ENCODE data around the gene MEF2D.

MEF2D gene

DNA sequence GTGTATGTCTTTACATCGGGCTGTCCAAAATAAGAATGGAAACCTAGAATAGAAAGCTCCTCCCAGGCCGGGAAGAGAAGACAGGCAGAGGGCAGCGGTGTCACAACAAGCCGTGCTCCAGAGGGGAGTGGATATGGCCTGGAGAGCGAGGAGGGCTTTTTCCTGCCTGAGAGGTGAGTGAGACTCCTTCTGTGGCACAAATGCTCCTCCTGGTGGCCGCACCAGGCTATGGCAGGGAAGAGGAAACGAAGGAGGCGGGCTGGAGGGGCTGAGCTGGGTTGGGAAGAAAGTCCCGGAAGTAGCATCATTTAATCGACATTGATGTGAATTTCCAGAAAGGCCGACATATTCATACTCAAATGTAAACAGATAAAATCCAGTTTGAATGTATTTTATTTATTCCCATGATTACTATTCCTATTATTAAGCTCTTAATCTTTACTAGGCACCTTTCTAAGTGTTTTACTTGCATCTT, 54.7 kb downstream of the MEF2D start:
- Histone ChIP-seq H3K9me3 (ENCODE audit: insufficient read depth, low read length) (no peaks in the 10 kb centered on the region), H3K4me2 (ENCODE audit: low read length) (peak overlapping the region; percentile 49), H3K36me3 (replicated peaks; ENCODE audit: low read depth, low read length) (no peaks in the 10 kb centered on the region), H3K4me3 (ENCODE audit: low read length) (no peak overlapping the region; the same call in 1 of the 2 replicates), H3K27me3 (ENCODE audit: low read depth, low read length) (peaks cover 48% of the 10 kb centered on the region), H4K20me1 (ENCODE audit: insufficient read depth, low read length) (no peaks in the 10 kb centered on the region), H3K27ac (ENCODE audit: low read length) (no peak overlapping the region), H2AFZ (ENCODE audit: low read depth, low read length) (peak overlapping the region; percentile 30; the same call in 1 of the 2 replicates), H3K79me2 (ENCODE audit: low read length) (no peaks in the 10 kb centered on the region), H3K4me1 (ENCODE audit: low read length) (peaks cover 7% of the 10 kb centered on the region; the same call in 1 of the 2 replicates), H3K9ac (ENCODE audit: low read length) (no peak overlapping the region)
- no peak for TF ChIP-seq EZH2phosphoT487 (IDR thresholded peaks at IDR 0.05; ENCODE audit: low read depth)
- TF ChIP-seq, protein P1, sequence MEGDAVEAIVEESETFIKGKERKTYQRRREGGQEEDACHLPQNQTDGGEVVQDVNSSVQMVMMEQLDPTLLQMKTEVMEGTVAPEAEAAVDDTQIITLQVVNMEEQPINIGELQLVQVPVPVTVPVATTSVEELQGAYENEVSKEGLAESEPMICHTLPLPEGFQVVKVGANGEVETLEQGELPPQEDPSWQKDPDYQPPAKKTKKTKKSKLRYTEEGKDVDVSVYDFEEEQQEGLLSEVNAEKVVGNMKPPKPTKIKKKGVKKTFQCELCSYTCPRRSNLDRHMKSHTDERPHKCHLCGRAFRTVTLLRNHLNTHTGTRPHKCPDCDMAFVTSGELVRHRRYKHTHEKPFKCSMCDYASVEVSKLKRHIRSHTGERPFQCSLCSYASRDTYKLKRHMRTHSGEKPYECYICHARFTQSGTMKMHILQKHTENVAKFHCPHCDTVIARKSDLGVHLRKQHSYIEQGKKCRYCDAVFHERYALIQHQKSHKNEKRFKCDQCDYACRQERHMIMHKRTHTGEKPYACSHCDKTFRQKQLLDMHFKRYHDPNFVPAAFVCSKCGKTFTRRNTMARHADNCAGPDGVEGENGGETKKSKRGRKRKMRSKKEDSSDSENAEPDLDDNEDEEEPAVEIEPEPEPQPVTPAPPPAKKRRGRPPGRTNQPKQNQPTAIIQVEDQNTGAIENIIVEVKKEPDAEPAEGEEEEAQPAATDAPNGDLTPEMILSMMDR (IDR thresholded peaks at IDR 0.05; ENCODE audit: low read depth, low read length): peak; percentile 98

DNA sequence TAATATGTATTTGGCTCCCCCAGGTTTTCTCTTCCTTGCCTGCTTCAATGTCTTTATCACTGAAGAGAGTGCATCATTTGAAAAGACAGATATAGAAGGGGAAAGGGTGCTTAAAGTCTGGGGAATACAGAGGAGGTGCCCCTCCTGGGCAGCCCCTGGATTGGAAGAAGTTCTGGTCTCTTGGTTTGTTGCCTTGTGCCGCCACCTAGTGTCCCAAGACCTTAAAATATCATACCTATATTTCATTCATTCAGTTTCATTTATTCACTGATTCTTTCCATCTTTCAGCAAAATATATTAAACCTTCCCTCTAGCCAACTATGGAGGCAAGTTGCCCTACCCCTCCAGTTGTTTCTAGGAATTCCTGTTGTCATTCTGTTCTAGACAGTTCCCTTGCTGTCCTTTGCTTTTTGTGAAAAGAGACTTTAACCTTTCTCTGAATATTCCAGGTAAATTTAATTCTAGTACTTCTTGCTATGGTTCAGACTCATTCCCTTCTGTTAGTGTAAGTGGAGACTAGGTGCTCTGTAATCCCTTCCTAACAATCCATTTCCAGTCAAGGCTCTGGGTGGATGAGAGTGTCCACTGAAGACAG, 56.1 kb downstream of the MEF2D start:
- Histone ChIP-seq H3K36me3 (replicated peaks; ENCODE audit: low read depth, low read length) (no peaks in the 10 kb centered on the region), H3K4me2 (ENCODE audit: low read length) (no peak overlapping the region), H3K79me2 (ENCODE audit: low read length) (no peaks in the 10 kb centered on the region), H3K9me3 (ENCODE audit: insufficient read depth, low read length) (no peaks in the 10 kb centered on the region), H3K9ac (ENCODE audit: low read length) (no peak overlapping the region), H3K27me3 (ENCODE audit: low read depth, low read length) (peaks cover 60% of the 10 kb centered on the region), H3K4me3 (ENCODE audit: low read length) (no peak overlapping the region), H3K27ac (ENCODE audit: low read length) (no peak overlapping the region), H3K4me1 (ENCODE audit: low read length) (peaks cover 7% of the 10 kb centered on the region; the same call in 1 of the 2 replicates), H2AFZ (ENCODE audit: low read depth, low read length) (no peak overlapping the region), H4K20me1 (ENCODE audit: insufficient read depth, low read length) (no peaks in the 10 kb centered on the region)
- no peak for TF ChIP-seq EZH2phosphoT487 (IDR thresholded peaks at IDR 0.05; ENCODE audit: low read depth)
- TF ChIP-seq, protein P1 (IDR thresholded peaks at IDR 0.05; ENCODE audit: low read depth, low read length): peak; percentile 86

DNA sequence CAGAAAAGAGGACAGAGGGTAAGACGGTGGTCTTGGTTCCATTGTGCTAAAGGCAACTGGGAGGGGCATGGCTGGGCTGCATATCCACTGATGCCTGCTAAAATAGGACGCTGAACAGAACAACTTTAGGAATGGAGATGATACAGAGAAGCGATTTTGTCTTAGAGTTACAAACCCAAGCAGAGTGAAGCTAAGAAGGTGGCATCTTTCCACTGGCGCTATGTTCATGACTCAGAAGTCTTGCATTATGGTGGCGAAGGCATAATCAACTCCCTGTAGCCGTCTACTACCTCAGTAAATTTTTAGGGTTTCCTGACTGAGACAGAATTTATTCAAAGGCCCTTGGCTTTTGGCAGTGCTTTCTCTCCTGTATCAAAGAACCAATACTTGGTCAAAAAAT, 57.3 kb downstream of the MEF2D start:
- Histone ChIP-seq H3K36me3 (replicated peaks; ENCODE audit: low read depth, low read length) (no peaks in the 10 kb centered on the region), H2AFZ (ENCODE audit: low read depth, low read length) (no peak overlapping the region), H3K27me3 (ENCODE audit: low read depth, low read length) (peaks cover 64% of the 10 kb centered on the region), H3K4me1 (ENCODE audit: low read length) (peaks cover 12% of the 10 kb centered on the region), H3K27ac (ENCODE audit: low read length) (no peak overlapping the region), H3K9me3 (ENCODE audit: insufficient read depth, low read length) (no peaks in the 10 kb centered on the region), H3K4me3 (ENCODE audit: low read length) (no peak overlapping the region), H3K4me2 (ENCODE audit: low read length) (no peak overlapping the region), H3K9ac (ENCODE audit: low read length) (no peak overlapping the region), H4K20me1 (ENCODE audit: insufficient read depth, low read length) (no peaks in the 10 kb centered on the region), H3K79me2 (ENCODE audit: low read length) (no peaks in the 10 kb centered on the region)
- TF ChIP-seq EZH2phosphoT487 (IDR thresholded peaks at IDR 0.05; ENCODE audit: low read depth): no peak

DNA sequence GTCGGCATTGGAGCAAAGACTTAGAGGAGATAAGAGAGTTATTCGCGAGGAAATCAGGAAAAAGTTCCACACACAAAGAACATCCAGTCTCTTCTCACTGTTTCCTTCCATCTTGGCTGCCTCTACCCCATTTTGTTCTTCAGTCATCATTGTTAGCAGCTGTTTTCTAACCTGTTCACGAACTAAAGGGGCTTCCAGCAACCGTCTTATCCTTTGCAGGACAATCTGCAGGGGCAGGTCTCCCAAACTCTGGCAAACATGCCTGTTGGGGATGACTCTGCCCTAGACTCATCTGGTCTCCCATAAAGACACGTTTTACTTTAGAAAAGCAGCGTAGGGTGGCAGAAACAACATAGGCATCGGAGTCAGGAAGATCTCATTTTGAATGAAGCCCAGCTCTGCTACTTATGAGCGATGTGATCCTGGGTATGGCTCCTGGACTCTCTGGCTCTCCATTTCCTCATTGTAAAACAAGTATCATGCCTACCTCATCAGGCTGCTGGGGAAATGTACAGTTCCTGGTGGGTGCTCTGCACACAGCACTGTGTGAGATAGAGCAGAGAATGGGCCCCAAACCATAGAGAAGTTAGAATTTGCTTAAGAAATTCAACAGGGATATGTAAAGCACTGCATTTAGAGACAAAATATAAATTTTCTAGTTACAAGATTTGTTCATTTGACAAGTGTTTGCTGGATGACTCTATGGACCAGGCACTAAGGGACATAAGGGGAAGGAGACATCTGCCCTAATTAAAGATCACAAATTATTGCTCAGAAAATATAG, 59.7 kb downstream of the MEF2D start:
- Histone ChIP-seq H4K20me1 (ENCODE audit: insufficient read depth, low read length) (no peaks in the 10 kb centered on the region), H2AFZ (ENCODE audit: low read depth, low read length) (no peak overlapping the region), H3K4me3 (ENCODE audit: low read length) (no peak overlapping the region), H3K9me3 (ENCODE audit: insufficient read depth, low read length) (no peaks in the 10 kb centered on the region), H3K27me3 (ENCODE audit: low read depth, low read length) (peaks cover 67% of the 10 kb centered on the region), H3K9ac (ENCODE audit: low read length) (no peak overlapping the region), H3K36me3 (replicated peaks; ENCODE audit: low read depth, low read length) (no peaks in the 10 kb centered on the region), H3K4me2 (ENCODE audit: low read length) (no peak overlapping the region), H3K79me2 (ENCODE audit: low read length) (no peaks in the 10 kb centered on the region), H3K4me1 (ENCODE audit: low read length) (peaks cover 7% of the 10 kb centered on the region), H3K27ac (ENCODE audit: low read length) (no peak overlapping the region)
- peak; percentile 48; the same call in 1 of the 2 replicates for TF ChIP-seq EZH2phosphoT487 (IDR thresholded peaks at IDR 0.05; ENCODE audit: low read depth)
- TF ChIP-seq, protein P1 (IDR thresholded peaks at IDR 0.05; ENCODE audit: low read depth, low read length): no peak

Data from OCI-LY3 (cell line).